Adrenal gland (tissue), 12 donors: ENCODE measurements around the gene MCU. TPM values are rescaled to one million over a fixed set of nuclear protein-coding genes. Genes with fewer than 3 reads are reported as not detected.

Experiments
- DNase-seq, 7 donors: peaks; one replicate each; pipeline ENCODE4 v3.0.0-alpha.2; 2019 to 2020
- H3K27ac ChIP-seq, 5 donors: fragments of 200-600 bp; sonication (generic) in 4 of 5; 1 replicate in 3 of 5; 2 replicates in 2 of 5; pipeline versions ENCODE4 v1.5.1 to v1.8.0; 2016 to 2020; ENCODE audit warnings: mild to moderate bottlenecking in 1 of 5
- H3K27me3 ChIP-seq: fragments of 200-600 bp; 2 replicates; pipeline ENCODE4 v1.8.0; 2021
- H3K36me3 ChIP-seq, 2 donors: fragments of 200-600 bp; replicated peaks in 1 of 2; 1 replicate in 1 of 2; 2 replicates in 1 of 2; pipeline versions ENCODE4 v1.5.1 to v1.8.0; 2018 to 2022
- H3K4me1 ChIP-seq, 2 donors: fragments of 200-600 bp; replicated peaks in 1 of 2; 1 replicate in 1 of 2; 2 replicates in 1 of 2; pipeline versions ENCODE4 v1.5.1 to v1.8.0; 2018 to 2021
- H3K4me3 ChIP-seq, 4 donors: fragments of 200-600 bp; sonication (generic) in 3 of 4; one replicate each; pipeline ENCODE4 v1.5.1; 2016 to 2018
- H3K9me3 ChIP-seq, 3 donors: fragments of 200-600 bp; sonication (generic) in 1 of 3; replicated peaks in 1 of 3; 1 replicate in 2 of 3; 2 replicates in 1 of 3; pipeline versions ENCODE4 v1.5.1 to v1.8.0; 2016 to 2021
- CTCF ChIP-seq, 6 experiments: fragments of 450-650 bp in 4 of 6; fragments of 200-600 bp in 2 of 6; sonication (generic) in 1 of 6; IDR thresholded peaks; 1 replicate in 5 of 6; 2 replicates in 1 of 6; pipeline versions ENCODE4 v1.5.1 to v1.8.0; 2016 to 2021; ENCODE audit warnings: antibody characterized with exemption in 6 of 6, mild to moderate bottlenecking in 2 of 6, moderate library complexity in 1 of 6
- POLR2A ChIP-seq, 2 donors: fragments of 450-650 bp; IDR thresholded peaks; one replicate each; pipeline ENCODE4 v1.6.1; 2017; ENCODE audit warnings: antibody characterized with exemption in 2 of 2, mild to moderate bottlenecking in 2 of 2, moderate library complexity in 1 of 2
- WGBS, 4 donors: extraction: QIAGEN DNeasy Blood & Tissue Kit in 2 of 4; methylation state at CpG; one replicate each; pipeline versions ENCODE4 v1.1.5 to v1.1.7; 2013 to 2017; 5-methylcytosine and 5-hydroxymethylcytosine counted together
- intact Hi-C, 2 donors: fragments of 100-400 bp; cut with DNase I; formaldehyde crosslinking; loops; one replicate each; pipeline versions ENCODE4 v1.14.1 to v1.15.0; 2022 to 2023
- polyA plus RNA-seq, 3 donors: library from polyadenylated mRNA; stranded (reverse); fragments of 200-250 nt in 2 of 3; fragments of 350-450 nt in 1 of 3; fragmentation: Illumina TruSeq in 1 of 3; extraction: RNeasy Lipid Tissue Mini Kit (QIAGEN cat#74804) in 1 of 3; gene quantifications; one replicate each; pipeline ENCODE4 v1.2.3, GENCODE V29; 2013 to 2014
- total RNA-seq, 9 donors: library from RNA; depleted of rRNA in 4 of 9; stranded (reverse); fragments of >200 nt in 4 of 9; fragments of 120-200 nt in 1 of 9; fragmentation: NEBNext Ultra II Directional in 1 of 9; extraction: Animal tissue kit (Norgen Biotek cat#: 25700) in 1 of 9; gene quantifications; one replicate each; pipeline versions ENCODE4 v1.1.0 to v1.2.4, GENCODE V29; 2013 to 2023
- donor health status: healthy with polysubstance abuse.
- donor health status: Bipolar disorder and iron deficiency.
- donor health status: DM: yes; HTN: yes; CAD: no.
- donor health status: DM: no; HTN: no; CAD: no.
- donor health status: DM: no; HTN: no; CAD: no.
- donor health status: DM: yes; HTN: yes; CAD: no.

MCU gene
- total and polyA plus RNA-seq, 12 donors = 6.4 to 22.2 (median 14.9) TPM

DNA sequence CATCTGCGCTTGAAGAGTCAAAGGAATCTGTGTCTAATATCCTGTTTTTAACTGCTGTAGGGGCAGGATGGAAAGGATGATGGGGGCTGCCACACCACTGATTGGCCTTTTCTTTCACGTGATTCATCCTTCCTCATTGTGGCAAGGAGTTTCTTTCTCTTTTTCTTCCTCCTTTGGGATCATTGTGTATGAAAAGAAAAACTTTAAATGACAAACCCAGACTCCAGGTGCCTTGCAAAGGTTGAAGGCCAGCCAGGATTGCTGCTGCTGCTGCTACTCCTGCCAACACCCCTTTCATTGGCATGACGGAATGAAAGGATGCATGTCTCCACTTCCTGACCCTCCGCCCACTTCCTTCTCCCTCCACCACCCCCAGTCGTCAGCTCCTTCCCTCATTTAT is 195.1 kb downstream of the MCU start:
- Histone ChIP-seq H3K4me3 (no peak overlapping the region), H3K27ac (no peak overlapping the region), H3K9me3 (no peaks in the 10 kb centered on the region), H3K27me3 (no peaks in the 10 kb centered on the region), H3K4me1 (peaks cover 0 to 6% of the 10 kb centered on the region in 2 donors), H3K36me3 (no peaks in the 10 kb centered on the region)
- TF ChIP-seq POLR2A (IDR thresholded peaks at IDR 0.05) (no peak), CTCF (IDR thresholded peaks at IDR 0.05) (no peak)
- intact Hi-C loops = no loop called here
- 61 to 65% (median 62%) methylated on average over 5 of the region's 5 CpGs for WGBS, 4 donors
- no peak for DNase-seq

DNA sequence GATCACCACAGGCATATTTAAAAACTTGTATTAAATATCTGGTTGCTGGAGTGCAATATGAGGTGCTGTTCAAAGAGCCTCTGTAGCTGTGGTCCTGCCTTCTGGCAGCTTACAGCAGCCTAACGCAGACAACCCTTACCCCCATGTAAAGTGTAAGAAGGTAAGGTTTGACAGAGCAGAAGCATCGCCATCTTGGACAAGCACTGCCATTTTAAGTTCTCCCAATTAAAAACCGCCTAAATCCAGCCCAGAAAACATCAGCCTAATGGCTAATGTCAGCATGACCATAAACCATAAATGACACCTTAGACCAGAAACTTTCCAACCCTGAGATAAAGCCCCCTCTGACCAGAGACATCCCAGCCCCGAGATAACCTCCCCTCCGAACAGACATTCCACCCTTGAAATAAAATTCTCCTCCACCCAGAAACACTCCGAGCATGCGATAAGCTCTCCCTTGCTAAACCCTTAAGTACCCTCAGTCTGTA is 196.3 kb downstream of the MCU start:
- no peak for TF ChIP-seq POLR2A (IDR thresholded peaks at IDR 0.05)
- no peak for TF ChIP-seq CTCF (IDR thresholded peaks at IDR 0.05)
- Histone ChIP-seq H3K9me3 (no peaks in the 10 kb centered on the region), H3K4me1 (peaks cover 0 to 6% of the 10 kb centered on the region in 2 donors), H3K36me3 (no peaks in the 10 kb centered on the region), H3K27ac (no peak overlapping the region), H3K4me3 (no peak overlapping the region), H3K27me3 (no peaks in the 10 kb centered on the region)
- no peak for DNase-seq
- intact Hi-C loops = no loop called here
- WGBS, 4 donors = 94 to 98% (median 96%) methylated on average over 7 of the region's 7 CpGs

DNA sequence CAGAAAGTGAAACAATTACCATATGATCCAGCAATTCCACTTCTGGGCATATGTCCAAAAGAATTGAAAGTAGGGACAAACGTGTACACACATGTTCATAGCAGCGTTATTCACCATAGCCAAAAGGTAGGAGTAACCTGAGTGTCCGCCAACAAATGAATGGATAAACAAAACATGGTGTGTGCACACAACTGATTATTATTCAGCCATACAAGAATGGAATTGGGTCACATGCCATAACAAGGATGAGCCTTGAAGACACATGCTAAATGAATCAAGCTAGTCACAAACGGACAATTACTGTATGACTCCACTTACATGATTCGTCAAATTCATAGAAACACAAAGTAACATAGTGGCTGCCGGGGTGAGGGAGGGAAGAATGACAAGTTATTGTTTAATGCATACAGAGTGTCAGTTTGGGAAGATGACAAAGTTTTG is 197.5 kb downstream of the MCU start:
- no peak for DNase-seq
- no peak overlapping the region for H3K4me3 ChIP-seq
- H3K36me3 ChIP-seq = no peaks in the 10 kb centered on the region
- H3K27me3 ChIP-seq = no peaks in the 10 kb centered on the region
- intact Hi-C loops = no loop called here
- H3K27ac ChIP-seq = no peak overlapping the region
- TF ChIP-seq POLR2A (IDR thresholded peaks at IDR 0.05) = no peak
- 54 to 56% (median 55%) methylated on average over 6 of the region's 6 CpGs for WGBS, 4 donors
- no peaks in the 10 kb centered on the region for H3K9me3 ChIP-seq
- H3K4me1 ChIP-seq = peaks cover 0 to 6% of the 10 kb centered on the region in 2 donors

GRCh38 chr10:72890086-72890485 is 198.1 kb downstream of the MCU start:
- TF ChIP-seq POLR2A (IDR thresholded peaks at IDR 0.05) (no peak), CTCF (IDR thresholded peaks at IDR 0.05) (no peak)
- Histone ChIP-seq H3K4me3 (no peak overlapping the region), H3K27me3 (no peaks in the 10 kb centered on the region), H3K36me3 (no peaks in the 10 kb centered on the region), H3K27ac (no peak overlapping the region), H3K4me1 (peaks cover 0 to 6% of the 10 kb centered on the region in 2 donors), H3K9me3 (no peaks in the 10 kb centered on the region)
- intact Hi-C loops = no loop called here
- no peak for DNase-seq
- WGBS, 4 donors = 88 to 98% (median 92%) methylated on average over 2 of the region's 2 CpGs

- intact Hi-C loops = no loop called here
- TF ChIP-seq POLR2A (IDR thresholded peaks at IDR 0.05) (no peak), CTCF (IDR thresholded peaks at IDR 0.05) (no peak)
- WGBS, 4 donors = 52 to 68% (median 55%) methylated on average over 4 of the region's 4 CpGs
Observed at GRCh38 chr10:72893136-72893798, 201.3 kb downstream of the MCU start, which contains the start of gene OIT3. TSS of gene OIT3 (plus strand) at chr10:72893739. CDS start at chr10:72893799, 60 bp downstream.

More at GRCh38 chr10:72893136-72893798, 201.3 kb downstream of the MCU start, which contains the start of gene OIT3:
- DNase-seq = peak in 1 of 7 donors; percentile 9
- no peak within 1 kb of the TSS for H3K4me3 ChIP-seq
- no peaks in the 10 kb centered on the region for H3K9me3 ChIP-seq
- no peaks in the 10 kb centered on the region for H3K27me3 ChIP-seq
- no peaks in the 10 kb centered on the region for H3K4me1 ChIP-seq
- no peak within 1 kb of the TSS for H3K27ac ChIP-seq
- H3K36me3 ChIP-seq = no peaks in the 10 kb centered on the region
